Measurements from ENCODE around the gene PLPPR1. TPM values are rescaled to one million over a fixed set of nuclear protein-coding genes. Genes with fewer than 3 reads are reported as not detected.

Gene PLPPR1
- total RNA-seq, 1 experiment from 2014 or later, result not detected

- Mint-ChIP-seq H3K27ac (ENCODE audit: unreplicated experiment) (no peak overlapping the region), H3K4me1 (ENCODE audit: low read depth, unreplicated experiment) (no peaks in the 10 kb centered on the region)
- intact Hi-C loops (cut with micrococcal nuclease; ENCODE audit: unreplicated experiment), result no loop called here
Observed at GRCh38 chr9:101062686-101063085, 34.2 kb downstream of the PLPPR1 start.

GRCh38 chr9:101063192-101063591, 34.7 kb downstream of the PLPPR1 start:
- Mint-ChIP-seq H3K36me3 (ENCODE audit: insufficient read depth, unreplicated experiment) (no peaks in the 10 kb centered on the region), H3K27me3 (ENCODE audit: unreplicated experiment) (peaks cover 15% of the 10 kb centered on the region), H3K4me1 (ENCODE audit: low read depth, unreplicated experiment) (no peaks in the 10 kb centered on the region), H3K4me3 (ENCODE audit: low read depth, unreplicated experiment) (no peak overlapping the region), H3K27ac (ENCODE audit: unreplicated experiment) (no peak overlapping the region), H3K9me3 (ENCODE audit: low read depth, unreplicated experiment) (no peaks in the 10 kb centered on the region)
- CTCF ChIA-PET, result no interaction called here
- DNase-seq, result no peak
- TF ChIP-seq CTCF (IDR thresholded peaks at IDR 0.05; ENCODE audit: unreplicated experiment), result no peak
- BruUV-seq (replicated peaks), result no TSS peak
- intact Hi-C loops (cut with micrococcal nuclease; ENCODE audit: unreplicated experiment), result no loop called here

More at GRCh38 chr9:101062686-101063085, 34.2 kb downstream of the PLPPR1 start:
- no TSS peak for BruUV-seq (replicated peaks)
- DNase-seq, result no peak
- CTCF ChIA-PET, result no interaction called here
- Mint-ChIP-seq H3K27me3 (ENCODE audit: unreplicated experiment) (peaks cover 17% of the 10 kb centered on the region), H3K4me3 (ENCODE audit: low read depth, unreplicated experiment) (no peak overlapping the region), H3K36me3 (ENCODE audit: insufficient read depth, unreplicated experiment) (no peaks in the 10 kb centered on the region), H3K9me3 (ENCODE audit: low read depth, unreplicated experiment) (no peaks in the 10 kb centered on the region)
- no peak for TF ChIP-seq CTCF (IDR thresholded peaks at IDR 0.05; ENCODE audit: unreplicated experiment)

- no peak for TF ChIP-seq CTCF (IDR thresholded peaks at IDR 0.05; ENCODE audit: unreplicated experiment)
- no peaks in the 10 kb centered on the region for H3K36me3 Mint-ChIP-seq (ENCODE audit: insufficient read depth, unreplicated experiment)
- peaks cover 25% of the 10 kb centered on the region for H3K27me3 Mint-ChIP-seq (ENCODE audit: unreplicated experiment)
- BruUV-seq (replicated peaks), result no TSS peak
- no peak overlapping the region for H3K4me3 Mint-ChIP-seq (ENCODE audit: low read depth, unreplicated experiment)
- no peaks in the 10 kb centered on the region for H3K9me3 Mint-ChIP-seq (ENCODE audit: low read depth, unreplicated experiment)
- H3K27ac Mint-ChIP-seq (ENCODE audit: unreplicated experiment), result no peak overlapping the region
- intact Hi-C loops (cut with micrococcal nuclease; ENCODE audit: unreplicated experiment), result no loop called here
- DNase-seq, result no peak
- no peaks in the 10 kb centered on the region for H3K4me1 Mint-ChIP-seq (ENCODE audit: low read depth, unreplicated experiment)
- CTCF ChIA-PET, result no interaction called here
Observed at GRCh38 chr9:101064206-101064605, 35.7 kb downstream of the PLPPR1 start.

GRCh38 chr9:101065930-101066329, 37.4 kb downstream of the PLPPR1 start:
- no peaks in the 10 kb centered on the region for H3K4me1 Mint-ChIP-seq (ENCODE audit: low read depth, unreplicated experiment)
- CTCF ChIA-PET, result no interaction called here
- intact Hi-C loops (cut with micrococcal nuclease; ENCODE audit: unreplicated experiment), result no loop called here

More at GRCh38 chr9:101065930-101066329, 37.4 kb downstream of the PLPPR1 start:
- DNase-seq, result no peak
- Mint-ChIP-seq H3K27me3 (ENCODE audit: unreplicated experiment) (peaks cover 30% of the 10 kb centered on the region), H3K36me3 (ENCODE audit: insufficient read depth, unreplicated experiment) (no peaks in the 10 kb centered on the region), H3K27ac (ENCODE audit: unreplicated experiment) (no peak overlapping the region), H3K4me3 (ENCODE audit: low read depth, unreplicated experiment) (no peak overlapping the region), H3K9me3 (ENCODE audit: low read depth, unreplicated experiment) (no peaks in the 10 kb centered on the region)
- no peak for TF ChIP-seq CTCF (IDR thresholded peaks at IDR 0.05; ENCODE audit: unreplicated experiment)
- BruUV-seq (replicated peaks), result no TSS peak
